ENCODE data around the gene MYO1F.
"Not testable (repeated sequence)": the region's sequence is repeated elsewhere in the genome, so short reads cannot be mapped to it uniquely, and the experiment has no call there.

MYO1F gene

GRCh38 chr19:8557642-8558238 lies 19.5 kb downstream of the MYO1F start:
- Histone ChIP-seq H3K4me3 (ENCODE audit: low read depth, low read length) (no peak overlapping the region), H3K27ac (no peak overlapping the region), H3K4me1 (no peaks in the 10 kb centered on the region), H3K79me2 (no peaks in the 10 kb centered on the region), H3K36me3 (ENCODE audit: control insufficient read depth, insufficient read depth, low read length) (no peaks in the 10 kb centered on the region), H2AFZ (no peak overlapping the region), H3K4me2 (ENCODE audit: low read length) (no peak overlapping the region), H3K9ac (no peak overlapping the region), H3K9me3 (ENCODE audit: control insufficient read depth, low read length) (no peaks in the 10 kb centered on the region), H3K27me3 (ENCODE audit: control insufficient read depth, insufficient read depth, low read length) (no peaks in the 10 kb centered on the region)
- no peak for TF ChIP-seq CTCF (IDR thresholded peaks at IDR 0.05)

GRCh38 chr19:8553729-8554128 lies 23.5 kb downstream of the MYO1F start:
- not testable (repeated sequence) for H3K9ac ChIP-seq; H3K4me2 ChIP-seq (ENCODE audit: low read length); H3K27ac ChIP-seq; H3K79me2 ChIP-seq; H3K4me3 ChIP-seq (ENCODE audit: low read depth, low read length); H2AFZ ChIP-seq; H3K4me1 ChIP-seq; H3K36me3 ChIP-seq (ENCODE audit: control insufficient read depth, insufficient read depth, low read length); H3K27me3 ChIP-seq (ENCODE audit: control insufficient read depth, insufficient read depth, low read length); H3K9me3 ChIP-seq (ENCODE audit: control insufficient read depth, low read length)

- Histone ChIP-seq H3K27me3 (ENCODE audit: control insufficient read depth, insufficient read depth, low read length) (no peaks in the 10 kb centered on the region), H3K79me2 (no peaks in the 10 kb centered on the region), H3K4me3 (ENCODE audit: low read depth, low read length) (no peak overlapping the region), H2AFZ (no peak overlapping the region), H3K9me3 (ENCODE audit: control insufficient read depth, low read length) (no peaks in the 10 kb centered on the region), H3K9ac (no peak overlapping the region), H3K4me1 (no peaks in the 10 kb centered on the region), H3K4me2 (ENCODE audit: low read length) (no peak overlapping the region), H3K27ac (no peak overlapping the region), H3K36me3 (ENCODE audit: control insufficient read depth, insufficient read depth, low read length) (no peaks in the 10 kb centered on the region)
- no peak for TF ChIP-seq CTCF (IDR thresholded peaks at IDR 0.05)
Observed at GRCh38 chr19:8552810-8553209, 24.4 kb downstream of the MYO1F start.

GRCh38 chr19:8550070-8550469 lies 27.2 kb downstream of the MYO1F start:
- TF ChIP-seq CTCF (IDR thresholded peaks at IDR 0.05) = no peak
- Histone ChIP-seq H3K4me2 (ENCODE audit: low read length) (no peak overlapping the region), H3K9ac (no peak overlapping the region), H3K4me3 (ENCODE audit: low read depth, low read length) (no peak overlapping the region), H3K27me3 (ENCODE audit: control insufficient read depth, insufficient read depth, low read length) (no peaks in the 10 kb centered on the region), H3K79me2 (no peaks in the 10 kb centered on the region), H2AFZ (no peak overlapping the region), H3K27ac (no peak overlapping the region), H3K36me3 (ENCODE audit: control insufficient read depth, insufficient read depth, low read length) (no peaks in the 10 kb centered on the region), H3K9me3 (ENCODE audit: control insufficient read depth, low read length) (no peaks in the 10 kb centered on the region), H3K4me1 (no peaks in the 10 kb centered on the region)

GRCh38 chr19:8545743-8546142 lies 31.5 kb downstream of the MYO1F start:
- no peaks in the 10 kb centered on the region for H3K4me1 ChIP-seq
- H3K79me2 ChIP-seq = no peaks in the 10 kb centered on the region
- H3K4me3 ChIP-seq (ENCODE audit: low read depth, low read length) = no peak overlapping the region
- no peak overlapping the region for H3K4me2 ChIP-seq (ENCODE audit: low read length)
- H3K9ac ChIP-seq = no peak overlapping the region
- H3K27ac ChIP-seq = no peak overlapping the region
- H3K36me3 ChIP-seq (ENCODE audit: control insufficient read depth, insufficient read depth, low read length) = no peaks in the 10 kb centered on the region
- H2AFZ ChIP-seq = no peak overlapping the region
- H3K27me3 ChIP-seq (ENCODE audit: control insufficient read depth, insufficient read depth, low read length) = no peaks in the 10 kb centered on the region
- no peaks in the 10 kb centered on the region for H3K9me3 ChIP-seq (ENCODE audit: control insufficient read depth, low read length)
- no peak for TF ChIP-seq CTCF (IDR thresholded peaks at IDR 0.05)

Measured in parathyroid adenoma (tissue), 2 donors.